ENCODE results near the gene SLC51B. TPM values are rescaled to one million over a fixed set of nuclear protein-coding genes. Genes with fewer than 3 reads are reported as not detected.

The SLC51B gene
- total RNA-seq, 1 donor from 2014 or later, result not detected

GRCh38 chr15:65062061-65062460 lies 16.9 kb downstream of the SLC51B start:
- Histone ChIP-seq H3K4me3 (ENCODE audit: low read depth, low read length) (no peak overlapping the region), H3K36me3 (ENCODE audit: control insufficient read depth, insufficient read depth, low read length) (no peaks in the 10 kb centered on the region), H3K27me3 (ENCODE audit: control insufficient read depth, insufficient read depth, low read length) (peaks cover 4% of the 10 kb centered on the region)
- no peak for TF ChIP-seq CTCF (IDR thresholded peaks at IDR 0.05; ENCODE audit: insufficient read depth, low read length, severe bottlenecking)
- DNase-seq (ENCODE audit: low read depth) (no peak), FAIRE-seq (no peak)

GRCh38 chr15:65062726-65063125 lies 17.5 kb downstream of the SLC51B start:
- H3K4me3 ChIP-seq (ENCODE audit: low read depth, low read length), result no peak overlapping the region
- peaks cover 9% of the 10 kb centered on the region for H3K27me3 ChIP-seq (ENCODE audit: control insufficient read depth, insufficient read depth, low read length)
- no peak for TF ChIP-seq CTCF (IDR thresholded peaks at IDR 0.05; ENCODE audit: insufficient read depth, low read length, severe bottlenecking)
- FAIRE-seq (no peak), DNase-seq (ENCODE audit: low read depth) (no peak)
- H3K36me3 ChIP-seq (ENCODE audit: control insufficient read depth, insufficient read depth, low read length), result no peaks in the 10 kb centered on the region

DNA sequence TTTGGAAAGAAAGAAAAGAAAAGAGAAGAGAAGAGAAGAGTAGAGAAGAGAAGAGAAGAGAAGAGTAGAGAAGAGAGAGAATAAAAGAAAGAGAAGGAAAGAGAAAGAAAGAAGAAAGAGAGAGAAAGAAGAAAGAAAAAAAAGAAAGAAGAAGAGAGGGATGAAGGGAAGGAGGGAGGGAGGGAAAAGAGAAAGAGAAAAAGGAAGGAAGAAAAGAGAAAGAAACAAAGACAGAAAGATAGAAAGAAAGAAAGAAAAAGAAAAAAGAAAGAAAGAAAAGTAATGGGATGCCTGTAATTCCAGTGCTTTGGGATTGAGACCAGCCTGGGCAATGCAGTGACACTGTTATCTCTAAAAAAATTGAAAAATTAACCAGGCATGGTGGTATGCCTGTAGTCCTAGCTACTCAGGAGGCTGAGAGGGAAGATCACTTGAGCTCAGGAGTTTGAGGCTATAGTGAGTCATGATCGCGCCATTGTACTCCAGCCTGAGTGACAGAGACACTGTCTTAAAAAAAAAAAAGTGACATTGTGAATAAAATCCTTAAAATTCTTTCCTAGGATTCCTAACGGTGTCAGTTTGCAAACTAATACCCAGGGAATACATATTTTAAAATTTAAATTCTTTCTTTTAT lies 20.9 kb downstream of the SLC51B start:
- Histone ChIP-seq H3K4me3 (ENCODE audit: low read depth, low read length) (no peak overlapping the region), H3K36me3 (ENCODE audit: control insufficient read depth, insufficient read depth, low read length) (no peaks in the 10 kb centered on the region), H3K27me3 (ENCODE audit: control insufficient read depth, insufficient read depth, low read length) (peaks cover 13% of the 10 kb centered on the region)
- no peak for DNase-seq (ENCODE audit: low read depth)
- no peak for TF ChIP-seq CTCF (IDR thresholded peaks at IDR 0.05; ENCODE audit: insufficient read depth, low read length, severe bottlenecking)
- no peak for FAIRE-seq

DNA sequence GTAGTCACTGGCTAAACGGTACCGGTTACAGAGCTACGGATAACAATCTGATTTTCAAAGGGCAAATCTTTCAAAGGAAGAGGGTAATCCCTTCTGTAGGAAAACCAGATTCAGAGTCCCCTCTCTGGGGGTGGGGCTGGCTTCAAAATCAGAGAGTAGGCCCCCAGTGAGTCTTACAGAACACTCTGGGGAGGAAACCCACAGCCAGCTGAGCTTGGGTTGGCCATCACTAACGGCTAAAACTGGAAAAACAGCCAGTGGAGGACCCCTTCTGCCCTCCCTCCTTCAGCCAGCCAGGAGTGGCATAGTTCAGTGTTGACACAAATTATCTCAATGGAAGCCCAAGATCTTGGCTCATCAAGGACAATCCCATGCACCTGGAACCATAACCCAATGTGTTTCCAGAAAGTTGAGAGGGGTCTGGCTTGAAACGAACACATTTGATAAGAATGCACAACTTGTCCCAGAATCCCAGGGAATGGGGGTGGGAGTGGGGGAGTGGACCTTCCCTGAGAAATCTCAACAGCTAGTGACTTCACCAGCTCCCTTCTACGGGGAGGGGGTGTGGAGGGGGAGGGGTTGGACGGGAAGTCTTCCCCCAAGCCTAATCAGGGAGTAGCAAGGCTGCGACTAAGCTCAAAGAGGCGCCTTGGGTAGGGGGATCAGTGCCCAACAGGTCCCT lies 21.6 kb downstream of the SLC51B start:
- FAIRE-seq (no peak), DNase-seq (ENCODE audit: low read depth) (no peak)
- Histone ChIP-seq H3K27me3 (ENCODE audit: control insufficient read depth, insufficient read depth, low read length) (peaks cover 13% of the 10 kb centered on the region), H3K4me3 (ENCODE audit: low read depth, low read length) (no peak overlapping the region), H3K36me3 (ENCODE audit: control insufficient read depth, insufficient read depth, low read length) (no peaks in the 10 kb centered on the region)
- TF ChIP-seq CTCF (IDR thresholded peaks at IDR 0.05; ENCODE audit: insufficient read depth, low read length, severe bottlenecking), result no peak

- Histone ChIP-seq H3K27me3 (ENCODE audit: control insufficient read depth, insufficient read depth, low read length) (peaks cover 13% of the 10 kb centered on the region), H3K36me3 (ENCODE audit: control insufficient read depth, insufficient read depth, low read length) (no peaks in the 10 kb centered on the region), H3K4me3 (ENCODE audit: low read depth, low read length) (no peak overlapping the region)
- DNase-seq (ENCODE audit: low read depth) (no peak), FAIRE-seq (no peak)
- TF ChIP-seq CTCF (IDR thresholded peaks at IDR 0.05; ENCODE audit: insufficient read depth, low read length, severe bottlenecking), result no peak
Observed at GRCh38 chr15:65067317-65067644, 22.1 kb downstream of the SLC51B start.
